Cerebellar nuclear complex (tissue), 1 donor: ENCODE data around the gene DYRK2.

Source experiments
- DNase-seq, 2 experiments: peaks; one replicate each; lab custom pipeline; 2025; lab: John Stamatoyannopoulos, UW

DYRK2 gene

DNA sequence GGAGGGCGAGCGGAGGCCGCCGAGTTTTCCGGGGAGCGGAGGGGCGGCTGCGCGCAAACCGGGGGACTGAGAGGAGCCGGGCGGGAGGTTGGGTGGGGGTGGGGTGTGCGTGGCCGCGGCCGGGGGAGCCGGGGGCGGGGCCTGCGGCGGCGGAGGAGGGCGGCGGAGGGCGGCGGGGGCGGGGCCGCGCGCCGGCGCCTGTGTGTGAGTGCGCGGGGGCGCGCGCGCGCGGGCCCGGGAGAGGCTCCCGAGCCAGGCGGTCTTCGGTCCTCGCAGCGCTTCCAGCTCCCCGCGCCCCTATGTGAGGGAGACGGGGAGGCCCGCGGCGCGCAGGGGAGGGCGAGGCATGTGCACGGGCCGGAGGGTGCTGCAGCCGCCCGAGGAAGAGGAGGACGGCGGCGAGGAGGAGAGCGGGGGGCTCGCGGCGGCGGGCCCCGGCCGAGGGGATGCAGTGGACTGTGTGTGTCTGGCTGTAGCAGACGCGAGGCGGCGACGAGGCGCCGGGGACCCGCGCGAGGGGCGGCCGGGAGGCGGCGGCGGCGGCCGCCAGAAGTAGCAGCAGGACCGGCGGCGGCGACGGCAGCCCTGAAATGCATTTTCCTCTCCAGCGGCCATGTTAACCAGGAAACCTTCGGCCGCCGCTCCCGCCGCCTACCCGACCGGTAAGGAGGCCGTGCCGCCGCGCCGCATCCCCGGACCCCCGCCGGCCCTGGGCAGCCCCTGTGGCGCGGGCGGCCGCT is at the start of gene DYRK2:
DYRK2 (plus strand) TSS at position 225 of the 740 bp plus-strand sequence; CDS start at position 614, 389 bp downstream.
- DNase-seq, result no peak

DNA sequence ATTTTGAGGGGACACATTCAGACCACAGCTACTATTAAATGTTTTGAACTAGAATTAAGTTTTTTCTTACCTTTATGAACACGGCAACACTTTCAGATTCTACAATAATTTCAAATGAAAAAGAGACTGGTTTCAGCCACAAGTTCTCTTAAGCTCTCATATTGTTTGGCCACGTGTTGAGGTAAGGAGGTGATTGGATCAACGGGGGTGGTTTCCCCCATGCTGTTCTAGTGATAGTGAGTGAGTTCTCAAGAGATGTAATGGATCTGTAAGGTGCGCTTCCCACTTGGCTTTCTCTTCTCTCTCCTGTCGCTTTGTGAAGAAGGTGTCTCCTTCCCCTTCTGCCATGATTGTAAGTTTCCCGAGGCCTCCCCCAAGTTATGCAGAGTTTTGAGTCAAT is 48.9 kb upstream of the DYRK2 start:
- DNase-seq, result no peak

DNA sequence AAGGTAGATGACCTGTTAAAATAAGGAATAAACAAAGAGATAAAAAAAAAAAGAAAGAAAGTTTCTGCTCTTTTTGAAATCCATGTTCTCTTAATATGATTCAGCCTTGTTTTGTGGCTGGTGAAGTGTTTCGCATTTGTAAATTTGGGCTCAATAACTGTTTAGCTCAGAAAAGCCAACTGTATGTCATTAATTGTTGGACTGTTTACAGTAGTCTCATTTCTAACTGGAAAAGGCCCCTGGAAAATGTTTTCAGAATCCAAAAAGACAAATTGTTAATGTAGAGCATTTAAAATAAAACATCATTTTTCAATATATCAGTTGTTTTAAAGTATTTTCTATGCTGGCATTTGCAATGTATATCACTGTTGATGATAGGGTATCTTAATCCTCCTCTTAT is 47.4 kb upstream of the DYRK2 start:
- no peak for DNase-seq

DNA sequence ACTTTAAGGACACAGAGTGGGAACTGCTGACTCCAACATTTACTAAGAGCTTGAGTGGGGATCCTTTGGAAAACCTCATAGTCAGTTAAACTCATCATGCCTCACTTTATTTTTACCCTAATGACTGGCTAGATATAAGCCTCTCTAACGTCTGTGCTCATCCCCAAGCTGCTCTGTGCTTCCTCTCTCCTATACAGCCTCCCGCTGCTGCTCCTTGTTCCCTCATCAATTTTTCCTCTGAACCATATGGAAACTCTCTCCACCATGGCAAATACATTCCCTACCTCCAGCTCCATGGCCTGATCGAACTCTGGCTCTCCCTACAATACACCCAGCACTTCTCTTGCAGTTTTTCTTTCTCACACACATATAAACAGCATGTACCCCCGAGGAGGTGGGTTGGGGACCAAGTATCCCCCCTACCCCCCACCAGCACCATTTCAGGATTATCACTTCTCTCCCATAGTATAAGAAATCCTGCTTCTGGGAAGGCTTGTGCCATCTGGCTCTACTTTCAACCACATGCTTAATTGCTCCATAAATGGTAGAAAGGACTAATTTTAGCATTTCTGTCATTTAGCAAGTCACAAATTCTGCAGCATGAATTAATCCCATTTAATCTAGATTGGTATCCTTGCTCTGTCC is 39.2 kb upstream of the DYRK2 start:
- no peak for DNase-seq

DNA sequence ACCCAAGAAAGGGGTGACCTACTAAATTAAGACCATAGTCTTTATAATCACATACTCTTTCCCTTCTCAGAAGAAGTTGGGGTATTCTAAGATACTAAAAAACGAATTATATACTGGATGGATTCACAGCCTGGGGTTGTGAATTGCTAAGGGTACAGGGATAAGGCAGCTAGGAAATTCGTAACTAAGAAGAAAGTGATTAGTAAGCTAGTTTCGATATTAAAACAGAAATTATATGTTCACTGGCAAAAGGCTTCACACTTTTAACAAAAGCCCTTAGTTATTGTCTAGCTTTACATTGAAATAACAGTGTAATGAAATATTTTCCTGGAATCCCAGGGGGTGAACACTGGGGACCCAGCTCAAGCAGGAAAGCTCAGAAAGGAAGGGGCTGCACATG is 35.5 kb upstream of the DYRK2 start:
- DNase-seq, result no peak

DNA sequence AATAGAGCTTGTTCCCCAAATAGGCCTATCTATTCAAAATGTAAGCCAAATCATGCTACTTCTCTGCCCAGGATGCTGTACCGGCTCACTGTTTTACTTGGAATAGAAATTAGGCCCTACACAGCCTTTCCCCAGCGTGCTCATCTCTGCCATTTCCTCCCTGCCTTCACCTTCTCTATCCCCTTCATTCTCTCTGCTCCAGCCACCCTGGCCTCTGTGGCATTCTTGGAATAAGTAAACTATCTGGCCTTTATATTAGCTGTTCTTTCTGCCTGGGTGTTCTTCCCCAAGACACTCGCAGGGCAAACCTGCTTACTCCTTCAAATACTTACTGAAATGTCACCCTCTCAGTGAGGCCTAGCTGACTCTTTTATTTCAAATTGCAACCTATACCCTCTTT is 30.9 kb upstream of the DYRK2 start:
- DNase-seq, result no peak

DNA sequence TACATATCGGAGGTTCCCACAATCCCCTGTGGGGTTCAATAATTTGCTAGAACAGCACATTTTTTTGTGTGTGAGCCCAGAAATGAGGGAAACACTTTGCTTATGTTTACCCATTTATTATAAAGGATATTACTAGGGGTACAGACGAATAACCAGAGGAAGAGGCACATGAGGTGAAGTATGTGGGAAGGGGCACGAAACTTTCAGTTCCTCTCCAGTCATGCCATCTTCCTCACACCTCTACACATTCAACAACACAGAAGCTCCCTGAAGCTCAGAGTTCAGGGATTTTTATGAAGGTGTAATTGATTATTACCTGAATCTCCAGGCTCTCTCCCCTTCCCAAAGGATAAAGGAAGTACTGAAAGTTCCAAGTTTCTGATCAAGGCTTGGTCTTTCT is 30.2 kb upstream of the DYRK2 start:
- no peak for DNase-seq

DNA sequence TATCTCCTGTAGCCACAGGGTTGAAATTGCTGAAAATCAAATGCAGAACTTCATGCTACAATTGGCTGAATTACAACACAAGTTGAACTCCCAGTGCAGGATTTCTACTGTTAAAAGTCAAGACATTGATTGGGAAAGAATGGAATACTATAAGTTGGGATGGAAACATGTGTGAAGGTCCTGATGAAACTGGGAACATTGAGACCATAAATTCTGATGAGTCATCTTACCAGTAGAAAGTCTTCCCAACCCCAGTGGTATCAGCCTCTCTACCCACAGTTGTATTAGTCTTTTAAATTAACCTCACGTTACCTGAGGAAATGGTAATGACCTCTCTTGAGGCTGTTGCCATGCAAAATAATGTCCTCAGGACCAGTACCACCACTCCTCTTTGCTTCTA is 27.4 kb upstream of the DYRK2 start:
- DNase-seq, result no peak

DNA sequence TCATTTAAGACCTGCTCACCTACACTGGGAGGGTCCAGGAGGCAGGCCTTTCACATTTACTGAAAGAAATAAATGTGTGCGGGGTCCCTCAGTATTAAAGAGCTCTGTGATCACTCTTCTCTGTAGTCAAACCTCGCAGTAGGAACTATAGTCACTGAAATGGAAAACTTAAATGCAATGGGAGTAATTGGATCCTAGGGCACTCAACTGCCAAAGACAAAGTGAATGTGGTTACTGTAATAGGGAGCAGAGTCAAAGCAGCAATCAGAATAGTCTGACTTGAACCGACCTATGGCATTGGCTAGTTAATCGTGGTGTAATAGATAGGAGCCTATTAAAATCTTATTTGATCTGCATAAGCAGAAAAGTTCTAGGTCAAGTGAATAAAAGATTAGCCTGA is 26.6 kb upstream of the DYRK2 start:
- DNase-seq, result no peak

DNA sequence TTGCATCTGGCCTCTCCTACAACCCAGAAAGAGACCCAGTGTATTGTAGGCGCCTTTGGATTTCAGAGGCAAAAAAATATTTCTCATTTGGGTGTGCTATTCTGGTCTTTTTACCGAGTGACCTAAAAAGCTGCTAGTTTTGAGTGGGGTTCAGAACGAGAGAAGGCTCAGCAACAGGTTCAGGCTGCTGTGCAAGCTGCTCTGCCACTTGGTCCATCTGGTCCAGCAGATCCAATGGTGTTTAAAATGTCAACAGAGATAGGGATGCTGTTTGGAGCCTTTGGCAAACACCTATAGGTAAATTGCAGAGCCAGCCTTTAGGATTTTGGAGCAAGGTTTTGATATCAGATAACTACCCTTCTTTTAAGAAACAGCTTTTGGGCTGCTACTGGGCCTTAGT is 25.3 kb upstream of the DYRK2 start:
- DNase-seq, result no peak

DNA sequence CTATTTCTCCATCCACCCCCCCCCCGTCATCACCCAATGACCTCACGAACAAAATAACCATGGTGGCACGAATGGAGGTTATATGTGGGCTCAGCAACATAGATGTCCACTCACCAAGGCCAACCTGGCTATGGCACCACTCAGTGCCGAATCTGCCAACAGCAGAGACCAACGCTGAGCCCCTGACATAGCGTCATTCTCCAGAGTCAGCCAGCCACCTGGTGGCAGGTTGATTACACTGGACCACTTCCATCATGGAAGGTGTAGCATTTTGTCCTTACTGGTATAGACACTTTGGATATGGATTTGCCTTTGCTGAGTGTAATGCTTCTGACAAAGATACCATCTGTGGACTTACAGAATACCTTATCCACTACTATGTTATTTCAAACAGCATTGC is 24.2 kb upstream of the DYRK2 start:
- no peak for DNase-seq

DNA sequence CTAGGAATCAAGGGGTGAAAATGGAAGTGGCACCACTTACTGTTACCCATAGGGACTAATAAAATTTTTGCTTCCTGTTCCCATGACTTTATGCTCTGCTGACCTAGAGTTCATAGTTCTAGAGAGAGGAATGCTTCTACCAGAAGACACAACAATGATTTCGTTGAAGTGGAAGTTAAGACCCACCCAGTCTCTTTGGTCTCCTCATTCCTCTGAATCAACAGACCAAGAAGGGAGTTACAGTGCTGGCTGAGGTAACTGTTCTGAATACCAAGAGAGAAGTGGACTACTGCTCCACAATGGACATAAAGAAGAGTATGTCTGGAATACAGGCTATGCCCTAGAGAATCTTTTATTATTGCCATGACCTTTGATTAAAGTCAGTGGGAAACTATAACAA is 23.5 kb upstream of the DYRK2 start:
- no peak for DNase-seq

DNA sequence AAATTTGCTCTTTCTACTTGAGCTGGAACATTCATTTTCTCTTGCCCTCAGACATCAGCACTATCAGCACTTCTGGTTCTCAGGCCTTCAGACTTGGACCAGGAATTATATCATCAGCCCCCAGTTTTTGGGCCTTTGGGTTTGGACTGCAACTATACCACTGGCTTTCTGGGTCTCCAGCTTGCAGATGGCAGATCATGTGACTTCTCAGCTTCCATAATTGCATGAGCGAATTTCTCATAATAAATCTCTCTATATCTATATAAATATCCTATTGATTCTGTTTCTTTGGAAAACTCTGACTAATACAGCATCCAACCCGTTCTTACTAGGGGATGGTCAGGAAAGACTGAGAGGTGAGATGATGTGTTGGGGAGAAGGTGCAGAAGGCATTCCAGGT is 22.4 kb upstream of the DYRK2 start:
- DNase-seq, result no peak

DNA sequence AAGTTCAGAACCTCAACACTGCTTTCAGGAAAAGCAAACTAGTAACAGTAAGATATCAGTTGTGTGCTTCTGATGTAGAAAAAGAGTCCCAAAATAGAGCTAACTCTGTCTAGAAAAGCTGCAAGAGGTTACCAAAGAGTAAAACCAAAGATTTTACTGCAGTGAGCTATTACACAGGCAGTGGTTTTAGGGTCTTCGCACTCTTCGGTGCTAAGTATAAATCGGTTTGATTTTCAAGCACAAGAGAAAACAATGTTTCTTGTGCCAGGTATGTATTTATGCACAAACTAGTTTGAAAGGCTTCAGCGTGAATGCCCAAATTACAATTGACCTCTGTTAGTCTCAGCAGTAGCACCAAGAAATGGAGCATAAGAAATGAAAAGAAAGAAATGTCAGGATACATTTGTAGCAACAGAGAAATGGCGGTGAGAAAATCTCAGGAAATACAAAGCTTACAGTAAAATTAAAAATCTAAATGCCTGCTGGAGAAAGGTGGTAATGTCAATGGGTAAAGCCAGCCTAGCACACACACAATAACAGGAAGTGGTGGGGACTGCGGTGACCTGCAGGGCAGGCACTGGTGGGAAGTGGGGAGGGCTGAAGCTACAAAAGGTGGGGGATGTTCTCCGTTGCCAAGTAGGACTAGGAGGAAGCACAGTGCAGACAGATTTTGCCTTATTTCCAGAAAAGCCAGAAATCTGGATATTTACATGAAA is 18.0 kb upstream of the DYRK2 start:
- DNase-seq, result no peak

DNA sequence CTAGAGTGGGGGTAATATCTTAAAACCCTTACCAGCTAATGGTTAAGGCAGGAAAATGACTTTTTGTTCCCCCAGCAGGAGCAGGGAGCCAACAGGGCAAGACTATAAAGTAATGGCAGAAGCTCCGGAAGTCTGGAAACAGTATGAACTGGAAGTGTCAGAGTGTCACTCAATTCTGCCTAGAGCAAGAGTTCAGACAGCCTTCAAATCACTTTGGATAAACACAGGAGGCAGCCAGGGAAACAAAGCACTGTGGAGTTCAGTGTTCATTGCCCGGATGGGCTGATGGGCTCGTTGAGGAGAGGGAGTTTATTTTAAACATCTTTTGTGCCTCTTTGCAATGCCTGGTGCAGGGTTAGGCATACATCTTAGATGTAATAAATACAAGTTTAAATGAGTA is 16.5 kb upstream of the DYRK2 start:
- DNase-seq, result no peak

DNA sequence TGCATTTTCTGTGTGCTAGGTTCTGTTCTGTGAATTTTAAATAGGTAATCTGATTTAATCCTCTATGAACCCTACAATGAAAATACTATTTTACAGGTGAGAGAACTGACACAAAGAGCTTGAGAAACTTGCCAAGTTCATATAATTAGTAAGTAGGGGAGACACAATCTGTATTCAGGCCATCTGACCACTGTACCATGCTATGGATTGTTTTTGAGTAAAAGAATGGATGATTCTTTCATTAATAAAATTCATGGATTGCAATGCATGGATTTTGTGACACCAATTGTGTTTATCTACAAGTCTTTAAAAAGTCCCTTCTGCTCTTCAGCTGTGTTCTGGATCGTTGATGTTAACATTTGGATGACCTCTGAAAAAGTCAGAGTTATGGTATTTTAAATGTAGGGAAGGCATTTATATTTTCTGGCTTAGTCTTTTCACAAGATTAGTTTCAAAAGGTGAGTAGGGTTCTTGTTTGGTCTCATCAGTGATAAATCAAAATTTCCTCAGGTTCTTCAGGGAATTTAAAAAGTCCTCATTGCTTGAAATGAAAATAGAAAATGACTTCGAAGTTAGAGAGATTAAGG is 15.4 kb upstream of the DYRK2 start:
- DNase-seq, result no peak

DNA sequence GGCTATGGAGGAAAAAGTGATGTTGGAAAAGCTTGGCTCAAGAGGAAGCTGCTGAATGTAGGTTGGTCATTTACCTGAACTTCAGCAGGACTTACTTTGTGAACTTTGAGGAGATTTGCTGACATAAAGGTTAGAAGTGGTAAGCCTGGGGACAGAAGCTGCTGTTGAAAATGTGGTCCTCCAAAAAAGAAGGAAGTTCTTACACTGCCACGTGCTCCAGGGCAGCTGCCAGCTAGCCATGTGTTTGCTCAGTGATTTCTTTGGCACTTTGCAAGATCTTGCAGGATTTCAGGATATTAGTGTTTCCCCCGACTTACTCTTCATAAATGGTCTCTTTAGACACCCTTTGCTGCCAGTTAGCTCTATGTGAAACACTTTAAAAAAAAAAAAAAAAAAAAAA is 14.8 kb upstream of the DYRK2 start:
- DNase-seq, result no peak

DNA sequence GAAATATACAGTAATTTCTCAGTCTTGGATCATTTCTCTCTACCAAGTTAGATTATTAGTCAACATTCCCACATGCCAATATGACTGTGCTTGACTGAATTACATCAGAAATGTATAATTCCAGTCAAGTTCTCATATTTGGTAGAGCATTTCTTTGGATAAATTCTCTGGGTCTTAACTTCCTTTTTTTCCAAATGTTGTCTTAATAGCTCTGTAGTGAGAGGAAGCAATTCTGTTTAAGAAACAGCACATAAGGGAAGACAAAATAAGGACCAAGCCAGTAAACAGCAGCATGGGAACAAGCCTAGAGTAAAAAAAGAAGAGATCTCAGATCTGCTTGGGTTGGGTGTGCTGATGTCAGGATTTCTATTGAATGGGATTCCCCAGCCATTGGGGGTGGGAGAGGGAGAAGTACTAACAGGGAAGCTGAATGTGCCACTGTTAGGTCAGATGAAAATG is 14.2 kb upstream of the DYRK2 start:
- no peak for DNase-seq

DNA sequence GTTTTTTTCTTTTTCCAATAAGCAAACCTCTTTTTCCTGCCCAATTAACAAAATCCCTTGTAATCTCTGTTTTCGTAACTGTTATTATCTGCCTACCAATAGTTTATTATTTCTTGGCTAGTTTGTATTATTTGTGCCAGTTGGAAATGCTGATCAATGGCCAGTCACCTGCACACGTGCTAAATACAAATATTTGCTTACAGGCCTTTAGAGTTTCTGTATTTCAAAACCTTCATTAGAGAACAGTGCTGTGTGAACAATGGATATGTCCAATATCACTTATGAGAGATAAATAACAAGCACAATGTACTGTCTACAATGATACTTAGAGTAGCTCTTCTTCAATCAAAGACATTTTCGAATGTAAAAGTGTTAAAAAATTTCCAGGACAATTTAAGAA is 10.8 kb upstream of the DYRK2 start:
- DNase-seq, result no peak

DNA sequence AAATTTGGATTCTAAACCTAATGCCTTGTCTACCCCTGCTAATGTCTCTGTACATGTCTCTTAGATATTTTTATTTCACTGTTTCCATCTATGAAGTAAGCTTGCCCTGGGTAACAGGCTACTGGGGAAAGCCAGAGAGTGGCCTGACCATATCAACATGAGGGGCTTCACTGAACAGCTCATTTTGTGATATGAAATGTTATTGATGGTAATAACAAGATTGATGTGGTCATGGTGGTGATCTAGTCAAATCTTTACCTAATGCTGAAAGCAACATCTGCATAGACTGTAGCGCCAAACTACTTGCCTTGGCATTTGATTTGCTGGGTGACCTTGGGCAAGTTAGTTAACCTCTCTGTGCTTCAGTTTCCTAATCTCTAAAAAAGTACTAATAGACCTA is 9.9 kb upstream of the DYRK2 start:
- no peak for DNase-seq

DNA sequence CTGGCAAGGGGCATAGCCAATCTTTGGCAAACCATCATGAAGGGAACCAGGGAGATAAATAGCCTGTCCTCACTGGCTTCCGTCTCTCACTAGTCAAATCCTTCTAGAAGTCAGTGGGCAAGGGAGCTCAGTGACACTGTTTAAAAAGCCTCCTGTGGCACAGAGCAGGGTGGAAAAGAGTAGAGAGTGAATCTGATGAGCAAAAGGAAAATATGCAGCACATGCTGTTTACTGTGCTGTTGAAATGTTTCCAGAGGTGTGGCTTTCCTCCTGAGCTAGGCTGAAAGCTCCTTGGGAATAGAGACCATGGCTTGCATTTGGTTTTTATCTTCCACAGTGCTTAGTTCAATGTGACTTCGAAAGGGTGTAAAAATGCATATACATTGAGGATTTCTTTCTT is 7.7 kb upstream of the DYRK2 start:
- DNase-seq, result no peak

DNA sequence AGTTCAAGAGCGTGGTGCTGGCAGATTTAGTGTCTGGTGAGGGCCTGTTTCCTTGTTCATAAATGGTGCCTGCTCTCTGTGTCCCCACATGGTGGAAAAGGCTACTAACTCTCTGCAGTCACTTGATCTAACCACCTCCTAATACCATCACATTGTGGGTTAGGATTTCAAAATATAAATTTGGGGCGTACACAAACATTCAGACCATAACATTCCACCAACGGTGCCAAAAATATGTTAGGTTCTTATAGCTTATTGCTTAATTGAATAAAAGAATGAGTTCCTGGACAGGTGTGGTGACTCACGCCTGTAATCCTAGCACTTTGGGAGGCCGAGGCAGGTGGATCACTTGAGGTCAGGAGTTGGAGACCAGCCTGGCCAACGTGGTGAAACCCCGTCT is 3.4 kb upstream of the DYRK2 start:
- no peak for DNase-seq

DNA sequence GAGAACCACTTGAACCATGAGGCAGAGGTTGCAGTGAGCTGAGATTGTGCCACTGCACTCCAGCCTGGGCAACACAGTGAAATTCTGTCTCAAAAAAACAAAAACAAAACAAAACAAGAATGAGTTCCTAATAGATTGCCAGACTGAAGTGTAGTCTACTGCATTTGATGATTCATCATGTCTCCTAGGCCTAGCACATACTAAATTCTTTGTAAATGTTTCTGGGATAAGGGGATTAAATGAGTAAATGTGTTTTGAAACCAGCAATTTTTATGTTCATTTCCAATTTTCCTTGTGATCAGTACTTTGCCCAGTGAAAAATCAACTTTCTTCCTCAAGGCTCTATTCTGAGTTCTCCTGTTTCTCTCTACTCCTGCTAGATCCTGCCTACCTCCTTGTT is 2.9 kb upstream of the DYRK2 start:
- DNase-seq, result no peak
